ENCODE data around the gene RPTOR.

Gene RPTOR

GRCh38 chr17:80611816-80612215 is 67.2 kb downstream of the RPTOR start:
- DNase-seq (ENCODE audit: low spot score) = no peak
- Histone ChIP-seq H3K4me3 (no peak overlapping the region), H3K27ac (no peak overlapping the region)
- TF ChIP-seq, protein P1, sequence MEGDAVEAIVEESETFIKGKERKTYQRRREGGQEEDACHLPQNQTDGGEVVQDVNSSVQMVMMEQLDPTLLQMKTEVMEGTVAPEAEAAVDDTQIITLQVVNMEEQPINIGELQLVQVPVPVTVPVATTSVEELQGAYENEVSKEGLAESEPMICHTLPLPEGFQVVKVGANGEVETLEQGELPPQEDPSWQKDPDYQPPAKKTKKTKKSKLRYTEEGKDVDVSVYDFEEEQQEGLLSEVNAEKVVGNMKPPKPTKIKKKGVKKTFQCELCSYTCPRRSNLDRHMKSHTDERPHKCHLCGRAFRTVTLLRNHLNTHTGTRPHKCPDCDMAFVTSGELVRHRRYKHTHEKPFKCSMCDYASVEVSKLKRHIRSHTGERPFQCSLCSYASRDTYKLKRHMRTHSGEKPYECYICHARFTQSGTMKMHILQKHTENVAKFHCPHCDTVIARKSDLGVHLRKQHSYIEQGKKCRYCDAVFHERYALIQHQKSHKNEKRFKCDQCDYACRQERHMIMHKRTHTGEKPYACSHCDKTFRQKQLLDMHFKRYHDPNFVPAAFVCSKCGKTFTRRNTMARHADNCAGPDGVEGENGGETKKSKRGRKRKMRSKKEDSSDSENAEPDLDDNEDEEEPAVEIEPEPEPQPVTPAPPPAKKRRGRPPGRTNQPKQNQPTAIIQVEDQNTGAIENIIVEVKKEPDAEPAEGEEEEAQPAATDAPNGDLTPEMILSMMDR (IDR thresholded peaks at IDR 0.05) = no peak

- TF ChIP-seq, protein P1 (IDR thresholded peaks at IDR 0.05) = no peak
- no peak overlapping the region for H3K4me3 ChIP-seq
- H3K27ac ChIP-seq = no peak overlapping the region
- no peak for DNase-seq (ENCODE audit: low spot score)
Observed at GRCh38 chr17:80612997-80613731, 68.5 kb downstream of the RPTOR start.

DNA sequence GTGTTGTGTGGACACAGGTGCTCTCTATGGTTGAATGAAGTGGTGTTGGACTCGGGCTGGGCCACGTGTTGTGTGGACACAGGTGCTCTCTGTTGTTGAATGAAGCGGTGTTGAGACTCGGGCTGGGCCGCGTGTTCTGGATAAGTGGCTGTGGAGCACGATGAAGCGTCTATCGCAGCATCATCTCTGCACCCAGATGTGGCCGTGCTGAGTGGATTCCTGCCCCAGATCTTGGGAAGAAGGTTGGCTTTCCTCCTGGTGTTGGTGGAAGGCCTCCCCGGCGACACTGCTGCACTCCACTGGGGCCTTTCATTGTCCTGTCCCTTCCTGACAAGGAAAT is 69.1 kb downstream of the RPTOR start:
- TF ChIP-seq, protein P1 (IDR thresholded peaks at IDR 0.05) = no peak
- Histone ChIP-seq H3K4me3 (no peak overlapping the region), H3K27ac (no peak overlapping the region)
- DNase-seq (ENCODE audit: low spot score) = no peak

- DNase-seq (ENCODE audit: low spot score) = no peak
- Histone ChIP-seq H3K27ac (no peak overlapping the region), H3K4me3 (no peak overlapping the region)
- TF ChIP-seq, protein P1 (IDR thresholded peaks at IDR 0.05) = no peak
Observed at GRCh38 chr17:80614332-80615047, 69.9 kb downstream of the RPTOR start.

DNA sequence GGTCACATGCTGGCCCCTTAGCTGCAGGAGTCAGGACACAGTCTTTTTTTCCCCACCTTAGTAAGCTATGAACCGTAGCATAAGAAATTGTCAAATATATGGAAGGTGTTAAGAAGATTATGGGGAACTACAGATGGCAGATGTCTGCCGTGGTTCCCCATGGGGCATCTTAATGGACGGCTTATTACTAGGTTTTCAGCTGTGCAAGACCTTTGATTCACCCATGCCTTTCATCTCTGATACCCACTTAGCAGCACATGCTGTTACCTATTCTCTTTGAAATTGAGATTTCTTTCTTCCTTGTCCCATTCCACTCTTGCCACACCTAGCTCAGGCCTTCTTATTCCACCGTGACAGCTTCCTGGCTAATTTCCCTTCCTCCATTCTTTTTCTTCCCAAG is 70.7 kb downstream of the RPTOR start:
- no peak for DNase-seq (ENCODE audit: low spot score)
- Histone ChIP-seq H3K4me3 (no peak overlapping the region), H3K27ac (no peak overlapping the region)
- TF ChIP-seq, protein P1 (IDR thresholded peaks at IDR 0.05) = no peak

GRCh38 chr17:80616705-80617104 is 72.1 kb downstream of the RPTOR start:
- TF ChIP-seq, protein P1 (IDR thresholded peaks at IDR 0.05) = no peak
- Histone ChIP-seq H3K27ac (no peak overlapping the region), H3K4me3 (no peak overlapping the region)
- DNase-seq (ENCODE audit: low spot score) = no peak

DNA sequence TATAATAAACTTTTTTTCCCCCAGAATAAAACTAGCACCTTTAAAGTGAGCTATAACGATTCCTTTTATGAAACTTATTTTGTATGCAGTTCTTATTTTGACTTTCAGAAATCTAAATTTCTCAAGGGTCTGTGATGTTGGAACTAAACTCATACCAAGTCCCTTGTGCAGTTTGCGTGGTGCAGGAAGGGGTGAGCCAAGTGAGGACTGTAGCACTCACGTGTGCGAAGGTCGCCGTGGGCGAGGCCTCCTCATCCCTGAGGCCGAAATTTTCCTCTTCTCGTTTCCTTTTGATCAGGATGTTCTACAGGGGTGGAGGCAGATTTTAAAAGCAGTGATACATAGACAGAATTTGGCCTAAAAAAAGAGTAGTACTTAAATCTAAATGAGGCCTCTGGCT is 73.7 kb downstream of the RPTOR start:
- Histone ChIP-seq H3K4me3 (no peak overlapping the region), H3K27ac (no peak overlapping the region)
- TF ChIP-seq, protein P1 (IDR thresholded peaks at IDR 0.05) = no peak
- DNase-seq (ENCODE audit: low spot score) = no peak

All from coronary artery (tissue), 2 donors.